Panc1 (cell line): ENCODE measurements around the gene MAGED2. TPM values are rescaled to one million over a fixed set of nuclear protein-coding genes. Genes with fewer than 3 reads are reported as not detected.
"Not testable (repeated sequence)": the region's sequence is repeated elsewhere in the genome, so short reads cannot be mapped to it uniquely, and the experiment has no call there.

Experiments used
- ATAC-seq: fragments of 200-7000 bp; cut with Tn5 transposase; 2 replicates; pipeline ENCODE4 v1.9.1; 2020; ENCODE audit warnings: mild to moderate bottlenecking, moderate library complexity
- BruUV-seq: library from RNA; stranded (reverse); fragments of 400-500 nt; replicated peaks from 2 replicates; lab custom pipeline; 2021; lab: Mats Ljungman, UMichigan
- CTCF ChIA-PET: fragments of 300-600 bp; sonication (Branson Sonifier 250); formaldehyde crosslinking; loops from one replicate; lab custom pipeline; 2022; ENCODE audit warnings: antibody characterized with exemption; lab: Charles Lee
- POLR2A ChIA-PET: fragments of 300-600 bp; sonication (Branson Sonifier 250); formaldehyde crosslinking; loops from one replicate; lab custom pipeline; 2022; ENCODE audit warnings: antibody characterized with exemption; lab: Charles Lee
- DNase-seq: peaks from one replicate; pipeline ENCODE4 v3.0.0-alpha.2; 2010; ENCODE audit warnings: low read depth, low spot score
- H3K27ac ChIP-seq: 2 replicates; pipeline ENCODE4 v1.5.1; 2011; ENCODE audit warnings: mild to moderate bottlenecking, low read length, inconsistent platforms
- H3K27me3 ChIP-seq: fragments of 200-500 bp; sonication (Bioruptor generic); 2 replicates; pipeline ENCODE4 v1.6.0; 2014; ENCODE audit warnings: low read length, inconsistent platforms; ENCODE audit not compliant: control insufficient read depth, insufficient read depth
- H3K36me3 ChIP-seq: fragments of 200-500 bp; sonication (Bioruptor generic); 2 replicates; pipeline ENCODE4 v1.5.1; 2014; ENCODE audit warnings: inconsistent platforms, mild to moderate bottlenecking, low read length, moderate library complexity; ENCODE audit not compliant: control insufficient read depth, insufficient read depth
- H3K4me1 ChIP-seq: 2 replicates; pipeline ENCODE4 v1.5.1; 2011; ENCODE audit warnings: inconsistent platforms, mild to moderate bottlenecking, low read length, moderate library complexity; ENCODE audit not compliant: control insufficient read depth, insufficient read depth
- H3K4me3 ChIP-seq, 2 experiments: 2 replicates each; pipeline ENCODE4 v1.5.1; 2011 to 2012; ENCODE audit warnings: low read depth in 2 of 2, low read length in 2 of 2, mild to moderate bottlenecking in 2 of 2, inconsistent platforms in 1 of 2, moderate library complexity in 1 of 2
- H3K9me3 ChIP-seq: fragments of 200-500 bp; sonication (Bioruptor generic); 2 replicates; pipeline ENCODE4 v1.5.1; 2014; ENCODE audit warnings: low read depth, mild to moderate bottlenecking, inconsistent platforms, low read length, moderate library complexity; ENCODE audit not compliant: control insufficient read depth, insufficient read depth
- POLR2AphosphoS5 ChIP-seq: IDR thresholded peaks from 2 replicates; pipeline ENCODE4 v1.6.1; 2012; ENCODE audit warnings: mild to moderate bottlenecking, low read depth, low read length, moderate library complexity
- REST ChIP-seq, 2 experiments: IDR thresholded peaks; 2 replicates each; pipeline ENCODE4 v1.6.1; 2011 to 2012; ENCODE audit warnings: low read depth in 2 of 2, control low read depth in 1 of 2, low read length in 1 of 2, mild to moderate bottlenecking in 1 of 2, moderate library complexity in 1 of 2; ENCODE audit not compliant: insufficient read depth in 1 of 2
- SIN3A ChIP-seq: IDR thresholded peaks from 2 replicates; pipeline ENCODE4 v1.6.1; 2012; ENCODE audit warnings: low read depth, mild to moderate bottlenecking, low read length, moderate library complexity, borderline replicate concordance; ENCODE audit not compliant: insufficient read depth
- TCF7L2 ChIP-seq: IDR thresholded peaks from 2 replicates; pipeline ENCODE4 v1.6.1; 2011; ENCODE audit warnings: mild to moderate bottlenecking, low read depth, low read length, inconsistent platforms
- in situ Hi-C: cut with HindIII; loops from 2 replicates; pipeline ENCODE4 v1.10.0; 2016; ENCODE audit warnings: low sequenced_read_pairs, low pct_unique_long_range_greater_than_20kb
- intact Hi-C: fragments of 100-400 bp; cut with micrococcal nuclease; formaldehyde crosslinking; loops from one replicate; pipeline ENCODE4 v1.10.0; 2022; ENCODE audit not compliant: unreplicated experiment
- total RNA-seq: library from RNA; stranded (reverse); gene quantifications from one replicate; pipeline ENCODE4 v1.2.1, GENCODE V29; 2021; ENCODE audit not compliant: unreplicated experiment
- TF ChIP-seq, protein P1 (sequence below): fragments of 450-650 bp; IDR thresholded peaks from 2 replicates; pipeline ENCODE4 v1.5.1; 2017; ENCODE audit warnings: mild to moderate bottlenecking

MAGED2 gene
- total RNA-seq, 1 experiment from 2014 or later = 69.5 TPM

- no peak for ATAC-seq
- Histone ChIP-seq H3K4me3 (no peak overlapping the region), H3K4me1 (no peaks in the 10 kb centered on the region), H3K36me3 (no peaks in the 10 kb centered on the region), H3K27me3 (no peaks in the 10 kb centered on the region), H3K27ac (no peak overlapping the region), H3K9me3 (no peaks in the 10 kb centered on the region)
- in situ Hi-C loops = no loop called here
- no TSS peak for BruUV-seq
- DNase-seq = no peak
- CTCF ChIA-PET = no interaction called here
- POLR2A ChIA-PET = no interaction called here
- TF ChIP-seq SIN3A = no peak
- no peak for TF ChIP-seq REST (IDR thresholded peaks at IDR 0.05; ENCODE audit: insufficient read depth in 1 of 2, low read depth in 2 of 2, low read length in 1 of 2)
- TF ChIP-seq, protein P1, sequence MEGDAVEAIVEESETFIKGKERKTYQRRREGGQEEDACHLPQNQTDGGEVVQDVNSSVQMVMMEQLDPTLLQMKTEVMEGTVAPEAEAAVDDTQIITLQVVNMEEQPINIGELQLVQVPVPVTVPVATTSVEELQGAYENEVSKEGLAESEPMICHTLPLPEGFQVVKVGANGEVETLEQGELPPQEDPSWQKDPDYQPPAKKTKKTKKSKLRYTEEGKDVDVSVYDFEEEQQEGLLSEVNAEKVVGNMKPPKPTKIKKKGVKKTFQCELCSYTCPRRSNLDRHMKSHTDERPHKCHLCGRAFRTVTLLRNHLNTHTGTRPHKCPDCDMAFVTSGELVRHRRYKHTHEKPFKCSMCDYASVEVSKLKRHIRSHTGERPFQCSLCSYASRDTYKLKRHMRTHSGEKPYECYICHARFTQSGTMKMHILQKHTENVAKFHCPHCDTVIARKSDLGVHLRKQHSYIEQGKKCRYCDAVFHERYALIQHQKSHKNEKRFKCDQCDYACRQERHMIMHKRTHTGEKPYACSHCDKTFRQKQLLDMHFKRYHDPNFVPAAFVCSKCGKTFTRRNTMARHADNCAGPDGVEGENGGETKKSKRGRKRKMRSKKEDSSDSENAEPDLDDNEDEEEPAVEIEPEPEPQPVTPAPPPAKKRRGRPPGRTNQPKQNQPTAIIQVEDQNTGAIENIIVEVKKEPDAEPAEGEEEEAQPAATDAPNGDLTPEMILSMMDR = no peak
- TF ChIP-seq TCF7L2 = no peak
- TF ChIP-seq POLR2AphosphoS5 = no peak
- intact Hi-C loops = no loop called here
Measured at GRCh38 chrX:54843050-54843449, 35.5 kb downstream of the MAGED2 start.

DNA sequence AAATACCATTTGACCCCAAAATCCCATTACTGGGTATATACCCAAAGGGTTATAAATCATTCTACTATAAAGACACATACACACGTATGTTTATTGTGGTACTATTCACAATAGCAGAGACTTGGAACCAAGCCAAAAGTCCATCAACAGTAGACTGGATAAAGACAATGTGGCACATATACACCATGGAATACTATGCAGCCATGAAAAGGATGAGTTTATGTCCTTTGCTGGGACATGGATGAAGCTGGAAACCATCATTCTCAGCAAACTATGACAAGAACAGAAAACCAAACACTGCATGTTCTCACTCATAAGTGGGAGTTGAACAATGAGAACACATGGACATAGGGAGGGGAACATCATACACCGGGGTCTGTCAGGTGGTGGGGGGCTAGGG is 40.2 kb downstream of the MAGED2 start:
- H3K9me3 ChIP-seq, H3K4me1 ChIP-seq, H3K36me3 ChIP-seq, intact Hi-C loops, H3K27me3 ChIP-seq, ATAC-seq, CTCF ChIA-PET, POLR2A ChIA-PET, in situ Hi-C loops, BruUV-seq, H3K27ac ChIP-seq, DNase-seq, H3K4me3 ChIP-seq: not testable (repeated sequence)

DNA sequence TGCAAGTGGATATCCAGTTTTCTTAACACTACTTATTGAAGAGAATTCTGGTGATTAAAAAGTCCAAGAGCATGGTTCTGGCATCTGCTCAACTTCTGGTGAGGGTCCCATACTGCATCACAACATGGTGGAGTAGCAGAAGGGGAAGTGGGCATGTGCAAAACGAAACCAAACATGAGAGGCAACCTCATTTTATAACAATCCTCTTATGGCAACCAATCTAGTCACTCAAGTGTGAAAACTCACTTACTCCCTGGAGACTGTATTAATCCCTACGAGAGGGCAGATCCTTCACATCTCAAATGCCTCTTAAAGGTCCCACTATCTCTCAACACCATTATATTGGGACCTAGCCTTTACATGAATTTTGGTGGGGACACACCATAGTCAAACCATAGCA is 57.7 kb downstream of the MAGED2 start:
- H3K4me3 ChIP-seq = no peak overlapping the region
- ChIA-PET CTCF (no interaction called here), POLR2A (no interaction called here)
- TF ChIP-seq REST (IDR thresholded peaks at IDR 0.05; ENCODE audit: insufficient read depth in 1 of 2, low read depth in 2 of 2, low read length in 1 of 2) = no peak
- TF ChIP-seq POLR2AphosphoS5 = no peak
- no peak for TF ChIP-seq SIN3A
- TF ChIP-seq, protein P1 = no peak
- no peak for TF ChIP-seq TCF7L2
- DNase-seq (no peak), ATAC-seq (no peak)
- no TSS peak for BruUV-seq
- intact Hi-C loops = no loop called here
- in situ Hi-C loops = no loop called here
- no peaks in the 10 kb centered on the region for H3K36me3 ChIP-seq
- H3K9me3 ChIP-seq = no peaks in the 10 kb centered on the region
- no peaks in the 10 kb centered on the region for H3K4me1 ChIP-seq
- H3K27me3 ChIP-seq = no peaks in the 10 kb centered on the region
- no peak overlapping the region for H3K27ac ChIP-seq
